Measurements from ENCODE around the gene CORT.

GRCh38 chr1:10432910-10433700 lies 16.7 kb upstream of the CORT start:
- TF ChIP-seq POLR2A (IDR thresholded peaks at IDR 0.05; ENCODE audit: low read length) (no peak), GATA1 (IDR thresholded peaks at IDR 0.05; ENCODE audit: low read depth, low read length) (no peak)

Data from erythroblast (primary cell).